Muscle of back (tissue), 11 donors: ENCODE results near the gene PRR23E. TPM values are rescaled to one million over a fixed set of nuclear protein-coding genes. Genes with fewer than 3 reads are reported as not detected.

Source experiments
- DNase-seq, 3 donors: peaks; one replicate each; pipeline versions ENCODE4 v3.0.0 to v3.0.0-alpha.2; 2013
- polyA plus RNA-seq, 10 donors: library from polyadenylated mRNA; unstranded; fragments of 120-200 nt; gene quantifications; one replicate each; pipeline ENCODE4 v1.2.1, GENCODE V29; 2013; ENCODE audit not compliant: insufficient read length in 10 of 10

Gene PRR23E
- polyA plus RNA-seq, 10 donors = not detected

- DNase-seq = no peak
Measured at GRCh38 chr3:127208483-127209100, 15.7 kb downstream of the PRR23E start.

- no peak for DNase-seq
Measured at GRCh38 chr3:127209155-127209839, 16.4 kb downstream of the PRR23E start.

GRCh38 chr3:127209840-127210653 is 17.1 kb downstream of the PRR23E start:
- DNase-seq = no peak

- no peak for DNase-seq
Measured at GRCh38 chr3:127210654-127210943, 17.7 kb downstream of the PRR23E start.

- no peak for DNase-seq
Measured at GRCh38 chr3:127211118-127212060, 18.5 kb downstream of the PRR23E start.

- no peak for DNase-seq
Measured at GRCh38 chr3:127212231-127212630, 19.3 kb downstream of the PRR23E start.

GRCh38 chr3:127212711-127213110 is 19.8 kb downstream of the PRR23E start:
- DNase-seq = no peak

- DNase-seq = no peak
Measured at GRCh38 chr3:127213381-127213918, 20.5 kb downstream of the PRR23E start.

- DNase-seq = no peak
Measured at GRCh38 chr3:127214975-127215374, 22.0 kb downstream of the PRR23E start.

GRCh38 chr3:127215714-127216414 is 22.9 kb downstream of the PRR23E start:
- no peak for DNase-seq

GRCh38 chr3:127216415-127217261 is 23.7 kb downstream of the PRR23E start:
- no peak for DNase-seq

GRCh38 chr3:127217596-127218453 is 24.9 kb downstream of the PRR23E start:
- DNase-seq = no peak

GRCh38 chr3:127218454-127218922 is 25.6 kb downstream of the PRR23E start:
- no peak for DNase-seq

GRCh38 chr3:127220497-127220896 is 27.6 kb downstream of the PRR23E start:
- no peak for DNase-seq

- peak in 2 of 3 donors; percentile 8 to 30 for DNase-seq
Measured at GRCh38 chr3:127221037-127221436, 28.1 kb downstream of the PRR23E start.

- DNase-seq = no peak
Measured at GRCh38 chr3:127221446-127222035, 28.6 kb downstream of the PRR23E start.

- DNase-seq = no peak
Measured at GRCh38 chr3:127222163-127222562, 29.2 kb downstream of the PRR23E start.

- DNase-seq = no peak
Measured at GRCh38 chr3:127222664-127223063, 29.7 kb downstream of the PRR23E start.
